WI38 (cell line): ENCODE results near the gene GDF9.

Source experiments
- H3K4me3 ChIP-seq: 2 replicates; pipeline ENCODE4 v1.5.1; 2011; ENCODE audit warnings: low read depth, mild to moderate bottlenecking, control low read depth, low read length
- TF ChIP-seq, protein P1 (sequence below): IDR thresholded peaks from 2 replicates; pipeline ENCODE4 v1.5.1; 2012; ENCODE audit warnings: low read depth, mild to moderate bottlenecking, control low read depth, low read length

Gene GDF9

DNA sequence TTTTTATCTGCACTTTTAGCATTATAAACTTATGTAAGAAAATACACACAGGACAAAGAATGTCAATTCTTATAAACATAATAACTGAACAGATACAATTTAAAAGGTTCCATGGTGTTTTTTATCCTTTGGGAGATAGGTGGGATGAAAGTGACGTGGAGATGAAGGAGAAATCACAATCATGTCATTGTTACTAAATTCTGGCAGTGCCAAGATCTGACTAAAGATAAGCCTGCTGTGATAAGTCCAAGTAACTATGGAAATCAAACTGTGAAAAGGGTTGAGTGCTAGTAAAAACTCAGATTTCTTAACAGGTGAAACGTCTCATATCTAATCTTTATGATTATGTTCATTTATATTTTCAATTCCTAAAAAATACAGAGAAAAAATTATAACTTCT lies 18.3 kb upstream of the GDF9 start:
- TF ChIP-seq, protein P1, sequence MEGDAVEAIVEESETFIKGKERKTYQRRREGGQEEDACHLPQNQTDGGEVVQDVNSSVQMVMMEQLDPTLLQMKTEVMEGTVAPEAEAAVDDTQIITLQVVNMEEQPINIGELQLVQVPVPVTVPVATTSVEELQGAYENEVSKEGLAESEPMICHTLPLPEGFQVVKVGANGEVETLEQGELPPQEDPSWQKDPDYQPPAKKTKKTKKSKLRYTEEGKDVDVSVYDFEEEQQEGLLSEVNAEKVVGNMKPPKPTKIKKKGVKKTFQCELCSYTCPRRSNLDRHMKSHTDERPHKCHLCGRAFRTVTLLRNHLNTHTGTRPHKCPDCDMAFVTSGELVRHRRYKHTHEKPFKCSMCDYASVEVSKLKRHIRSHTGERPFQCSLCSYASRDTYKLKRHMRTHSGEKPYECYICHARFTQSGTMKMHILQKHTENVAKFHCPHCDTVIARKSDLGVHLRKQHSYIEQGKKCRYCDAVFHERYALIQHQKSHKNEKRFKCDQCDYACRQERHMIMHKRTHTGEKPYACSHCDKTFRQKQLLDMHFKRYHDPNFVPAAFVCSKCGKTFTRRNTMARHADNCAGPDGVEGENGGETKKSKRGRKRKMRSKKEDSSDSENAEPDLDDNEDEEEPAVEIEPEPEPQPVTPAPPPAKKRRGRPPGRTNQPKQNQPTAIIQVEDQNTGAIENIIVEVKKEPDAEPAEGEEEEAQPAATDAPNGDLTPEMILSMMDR = no peak
- H3K4me3 ChIP-seq = no peak overlapping the region

DNA sequence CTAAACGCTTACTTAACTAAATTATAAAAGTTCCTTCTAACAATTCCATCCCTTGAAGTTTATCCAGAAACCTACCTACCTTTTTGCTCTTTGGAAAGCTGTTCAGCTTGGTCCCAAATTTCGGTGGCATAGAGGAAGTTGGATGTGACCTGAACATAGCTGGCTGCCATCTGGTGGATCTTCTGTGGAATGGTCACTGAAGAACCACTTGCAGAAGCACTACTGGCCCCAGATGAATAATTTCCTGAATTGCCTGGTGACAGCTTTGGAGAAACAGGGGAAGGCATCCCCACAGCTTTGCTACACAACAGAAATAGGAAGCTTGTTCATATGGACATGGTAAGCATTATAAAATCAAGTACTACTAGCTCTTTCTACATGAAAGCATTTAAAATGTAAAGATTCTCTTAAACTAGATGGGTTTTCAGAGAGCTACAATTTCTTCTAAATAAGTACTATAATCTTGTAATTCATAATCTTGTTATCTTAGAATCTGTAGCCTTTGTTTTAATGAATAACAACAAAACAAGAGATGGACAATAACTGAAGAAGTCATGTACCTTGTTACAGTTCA lies 17.1 kb upstream of the GDF9 start:
- H3K4me3 ChIP-seq = no peak overlapping the region
- TF ChIP-seq, protein P1 = peak; percentile 62

DNA sequence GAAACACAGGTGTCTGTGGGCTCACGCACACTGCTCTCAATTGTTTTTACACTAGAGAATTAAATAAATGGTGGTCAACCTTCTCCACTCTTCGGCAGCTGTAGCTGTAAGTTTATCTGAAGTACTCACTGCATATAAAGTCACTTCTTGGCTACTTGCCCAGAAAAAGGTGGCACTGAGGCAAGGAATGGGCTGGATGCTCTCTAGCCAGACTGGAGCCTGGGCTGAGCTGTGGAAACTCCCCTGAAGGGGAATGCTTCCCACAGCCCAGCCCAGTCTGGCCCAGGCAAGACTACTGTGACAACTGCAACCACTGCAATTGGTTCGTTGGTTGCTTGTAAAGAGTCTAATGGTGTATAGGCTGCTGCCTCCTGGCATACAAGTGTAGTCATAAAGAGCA lies 11.7 kb upstream of the GDF9 start:
- H3K4me3 ChIP-seq = no peak overlapping the region
- TF ChIP-seq, protein P1 = no peak

DNA sequence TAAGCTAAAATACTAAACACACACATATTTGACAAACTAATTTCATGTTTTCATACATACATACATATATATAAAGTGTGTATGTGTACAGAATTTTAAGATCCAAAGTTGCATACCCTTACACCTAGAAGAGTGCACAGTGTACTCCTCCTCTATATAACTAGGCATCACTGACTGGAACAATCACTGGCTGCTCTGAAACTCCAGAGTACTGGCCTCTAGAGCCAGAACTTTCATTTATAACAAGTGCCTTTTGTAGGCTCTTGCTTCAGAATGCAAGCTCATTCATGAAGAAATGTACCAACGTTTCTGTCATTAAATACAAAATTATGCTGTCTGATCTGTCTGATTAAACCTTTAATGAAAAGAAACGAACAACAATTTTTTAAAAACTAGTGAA lies 11.2 kb upstream of the GDF9 start:
- H3K4me3 ChIP-seq = no peak overlapping the region
- TF ChIP-seq, protein P1 = no peak

DNA sequence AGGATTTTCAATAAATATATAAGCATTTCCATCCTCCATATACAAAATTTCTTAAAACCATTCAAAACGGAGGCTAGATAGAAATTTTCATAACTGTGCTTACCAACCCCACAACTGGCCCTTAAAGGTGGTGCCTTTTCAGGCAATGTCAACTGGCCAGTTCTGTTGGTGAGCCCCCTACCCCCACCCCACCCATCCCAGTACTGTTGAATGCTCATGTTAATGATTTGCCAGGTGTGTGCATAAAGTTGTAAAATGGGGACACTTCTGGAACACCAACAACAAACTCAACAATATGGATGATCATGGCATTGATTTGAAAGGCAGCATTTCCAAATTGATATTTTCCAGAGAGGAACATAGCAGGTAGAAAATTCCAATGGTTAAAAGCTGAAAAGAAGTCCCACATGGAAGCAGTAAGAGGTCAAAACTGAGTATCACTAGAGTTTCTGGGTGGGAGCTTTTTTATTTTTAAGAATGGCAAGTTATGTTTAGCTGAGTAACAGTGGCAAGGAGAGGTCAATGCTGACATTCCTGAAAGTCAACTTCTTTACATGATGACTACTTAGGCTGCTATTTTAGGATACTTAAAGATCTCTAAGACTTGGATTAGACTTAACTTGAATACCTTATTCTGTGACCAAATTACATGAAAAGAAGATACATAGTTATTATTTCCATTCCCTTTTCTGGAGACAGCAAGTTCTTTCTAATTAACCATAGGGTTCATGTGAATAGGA lies 9.9 kb upstream of the GDF9 start:
- H3K4me3 ChIP-seq = no peak overlapping the region
- TF ChIP-seq, protein P1 = no peak

DNA sequence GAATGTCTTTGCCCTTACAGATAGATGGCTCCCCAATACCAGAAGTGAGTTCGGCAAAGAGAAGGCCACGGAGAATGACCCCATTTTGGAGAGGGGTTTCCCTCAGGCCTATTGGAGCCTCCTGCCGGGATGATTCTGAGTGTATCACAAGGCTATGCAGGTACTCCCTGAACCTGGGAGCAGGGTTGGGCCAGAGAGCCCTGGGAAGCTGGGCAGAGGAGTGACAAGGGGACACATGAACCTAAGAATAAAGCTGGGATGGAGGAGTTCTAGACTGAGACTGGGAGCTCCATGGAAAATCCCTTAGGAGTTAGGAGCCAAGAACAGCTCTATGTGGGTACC lies 7.6 kb upstream of the GDF9 start:
- TF ChIP-seq, protein P1 = no peak
- no peak overlapping the region for H3K4me3 ChIP-seq

DNA sequence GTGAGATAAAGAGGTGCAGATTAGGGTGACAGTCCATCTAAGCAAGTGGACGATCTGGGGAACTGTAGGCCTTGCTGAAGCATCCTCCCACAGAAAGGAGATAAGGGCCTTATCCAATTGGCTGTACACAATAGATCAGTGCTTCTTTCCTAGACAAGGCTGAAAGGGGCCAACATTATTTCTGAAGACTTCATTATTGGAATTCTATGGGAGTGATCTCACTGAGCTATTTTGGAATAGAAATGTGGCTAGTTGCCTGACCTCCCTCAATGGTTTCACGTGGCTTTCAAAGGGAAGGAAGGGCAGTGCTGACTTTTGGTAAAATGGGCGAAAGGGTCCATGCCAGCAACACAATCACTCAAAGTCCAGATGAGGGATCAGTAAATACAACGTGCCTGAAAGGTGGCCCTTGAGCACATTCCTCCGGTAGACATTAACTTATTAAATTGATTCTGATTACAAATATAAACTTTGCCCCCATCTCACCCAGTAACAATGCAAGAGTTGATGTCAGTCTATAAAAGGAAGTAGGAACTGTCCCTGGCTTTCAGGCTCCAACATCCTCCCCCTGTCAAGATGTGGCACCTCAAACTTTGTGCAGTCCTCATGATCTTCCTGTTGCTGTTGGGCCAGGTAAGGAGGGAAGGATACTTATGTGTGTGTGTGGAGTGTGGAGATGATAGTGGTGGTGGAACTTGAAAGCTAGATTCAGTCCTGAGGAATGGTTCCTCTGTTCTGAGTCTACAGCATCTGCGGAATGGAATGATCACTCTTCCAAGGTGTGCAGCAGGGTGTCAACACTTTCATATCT lies 7.1 kb upstream of the GDF9 start, which contains the start of gene LEAP2:
TSS of gene LEAP2 (plus strand) at position 550 of the 811 bp plus-strand sequence. CDS start at position 577, 27 bp downstream.
- TF ChIP-seq, protein P1 = no peak
- H3K4me3 ChIP-seq = no peak within 1 kb of the TSS
